HG03139 (cell line): ENCODE measurements around the gene SHANK3.

Experiments used
- ATAC-seq: cut with Tn5 transposase; IDR thresholded peaks from one replicate; pipeline ENCODE4 v1.9.1; 2021; ENCODE audit not compliant: unreplicated experiment

Gene SHANK3

GRCh38 chr22:50677493-50678217, 5.0 kb downstream of the SHANK3 start:
- no peak for ATAC-seq

- no peak for ATAC-seq
Observed at GRCh38 chr22:50678218-50678650, 5.6 kb downstream of the SHANK3 start.

DNA sequence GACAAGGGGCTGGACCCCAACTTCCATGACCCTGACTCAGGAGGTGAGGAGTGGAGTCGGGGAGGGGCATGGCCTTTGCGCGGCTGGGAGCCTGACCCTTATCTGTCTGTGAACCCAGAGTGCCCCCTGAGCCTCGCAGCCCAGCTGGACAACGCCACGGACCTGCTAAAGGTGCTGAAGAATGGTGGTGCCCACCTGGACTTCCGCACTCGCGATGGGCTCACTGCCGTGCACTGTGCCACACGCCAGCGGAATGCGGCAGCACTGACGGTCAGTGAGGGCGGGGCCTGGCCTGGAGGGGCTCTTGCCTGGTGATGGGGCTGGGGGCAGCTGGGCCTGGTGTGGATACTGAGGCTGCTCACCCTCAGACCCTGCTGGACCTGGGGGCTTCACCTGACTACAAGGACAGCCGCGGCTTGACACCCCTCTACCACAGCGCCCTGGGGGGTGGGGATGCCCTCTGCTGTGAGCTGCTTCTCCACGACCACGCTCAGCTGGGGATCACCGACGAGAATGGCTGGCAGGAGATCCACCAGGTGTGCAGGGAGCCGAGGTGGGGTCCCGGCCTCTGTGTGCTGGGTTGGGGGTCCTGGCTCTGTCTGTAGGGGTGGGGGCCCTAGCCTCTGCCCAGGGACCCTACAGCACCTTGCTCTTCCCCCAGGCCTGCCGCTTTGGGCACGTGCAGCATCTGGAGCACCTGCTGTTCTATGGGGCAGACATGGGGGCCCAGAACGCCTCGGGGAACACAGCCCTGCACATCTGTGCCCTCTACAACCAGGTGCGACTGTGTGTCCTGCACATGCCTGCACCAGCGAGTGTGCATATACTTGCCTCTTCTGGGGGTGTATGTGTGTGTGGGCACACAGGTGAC, 6.3 kb downstream of the SHANK3 start:
- no peak for ATAC-seq

DNA sequence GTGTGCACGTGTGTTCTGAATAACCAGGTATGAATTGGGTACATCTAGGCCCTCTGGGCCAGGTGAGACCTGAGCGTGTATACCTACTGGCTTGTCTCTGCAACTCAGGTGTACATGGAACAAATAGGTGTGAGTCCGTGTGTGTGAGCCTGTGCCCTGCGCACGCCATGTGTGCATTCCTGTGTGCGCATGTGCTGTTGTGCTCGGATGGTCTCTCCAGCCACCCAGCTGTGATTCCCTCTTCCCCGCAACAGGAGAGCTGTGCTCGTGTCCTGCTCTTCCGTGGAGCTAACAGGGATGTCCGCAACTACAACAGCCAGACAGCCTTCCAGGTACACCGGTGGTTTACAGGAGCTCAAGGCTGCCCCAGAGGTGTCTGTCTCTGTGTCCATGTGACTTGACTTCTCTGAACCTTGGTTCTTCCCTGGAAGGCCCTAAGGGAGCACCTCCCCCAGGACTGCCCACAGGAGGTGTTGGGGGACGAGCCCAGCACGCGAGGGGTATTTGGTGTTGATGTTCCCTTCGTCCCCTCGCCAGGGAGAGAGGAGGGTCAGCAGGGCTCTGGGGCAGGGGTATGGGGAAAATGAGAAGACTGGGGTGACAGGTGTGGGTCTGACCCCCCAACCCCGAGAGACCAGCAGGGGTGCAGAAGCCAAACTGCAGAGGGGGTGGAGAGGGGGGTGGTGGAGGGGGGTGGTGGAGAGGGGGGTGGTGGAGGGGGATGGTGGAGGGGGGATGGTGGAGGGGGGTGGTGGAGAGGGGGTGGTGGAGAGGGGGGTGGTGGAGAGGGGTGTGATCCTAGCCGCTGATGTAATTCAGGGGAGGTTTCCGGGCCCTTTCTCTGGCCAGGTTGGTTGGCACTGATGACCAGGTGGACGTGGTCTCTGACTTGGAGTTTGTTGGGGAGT, 10.7 kb downstream of the SHANK3 start:
- no peak for ATAC-seq

GRCh38 chr22:50683994-50684371, 11.4 kb downstream of the SHANK3 start:
- no peak for ATAC-seq

DNA sequence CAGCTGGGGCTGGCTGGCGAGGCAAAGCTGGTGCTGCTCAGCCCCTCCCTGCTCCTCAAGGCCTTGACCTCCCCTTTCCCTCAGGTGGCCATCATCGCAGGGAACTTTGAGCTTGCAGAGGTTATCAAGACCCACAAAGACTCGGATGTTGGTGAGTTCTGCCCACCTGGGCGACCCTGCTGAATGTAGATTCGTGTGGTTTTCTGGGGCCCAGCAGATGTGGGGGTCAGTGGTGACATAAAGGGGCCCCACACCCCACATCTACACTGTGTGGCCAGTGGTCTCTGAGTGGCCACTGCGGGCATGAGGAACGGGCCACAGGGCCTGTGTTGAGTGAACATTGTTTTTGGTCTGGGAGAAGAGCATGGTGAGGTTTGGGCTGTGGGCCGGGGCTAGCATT, 11.9 kb downstream of the SHANK3 start:
- no peak for ATAC-seq

DNA sequence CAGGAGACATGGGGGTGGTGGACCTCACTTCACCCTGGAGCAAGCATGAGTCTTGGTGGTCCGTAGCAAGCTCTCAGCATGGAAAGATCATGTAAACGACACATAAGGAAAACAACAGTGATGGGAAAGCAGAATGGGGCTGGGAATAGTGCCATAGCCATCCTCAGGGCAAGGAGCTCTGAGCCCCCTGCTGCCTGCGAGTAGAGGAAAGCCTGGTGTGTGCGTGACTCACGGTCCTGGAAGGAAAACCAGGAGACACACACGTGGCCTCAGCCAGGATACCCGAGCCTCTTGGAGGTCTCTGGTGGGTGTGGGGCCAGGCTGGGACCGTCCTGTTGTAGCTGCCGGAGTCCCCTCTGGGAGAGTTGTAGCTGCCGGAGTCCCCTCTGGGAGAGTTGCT, 12.4 kb downstream of the SHANK3 start:
- ATAC-seq: no peak

DNA sequence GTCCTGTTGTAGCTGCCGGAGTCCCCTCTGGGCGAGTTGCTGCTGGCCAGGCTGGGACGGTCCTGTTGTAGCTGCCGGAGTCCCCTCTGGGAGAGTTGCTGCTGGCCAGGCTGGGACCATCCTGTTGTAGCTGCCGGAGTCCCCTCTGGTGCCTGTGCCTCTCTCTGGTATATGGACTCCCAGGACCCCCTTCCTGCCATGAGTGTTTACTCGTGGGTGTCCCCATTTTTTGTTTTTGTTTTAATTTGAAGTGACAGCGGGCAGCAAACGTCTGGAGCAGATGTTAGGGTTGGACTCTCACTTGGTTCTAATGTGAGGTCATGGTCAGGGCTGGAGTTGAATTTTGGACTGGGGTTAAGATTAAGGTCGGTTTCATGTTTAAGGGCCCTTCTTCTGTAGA, 14.2 kb downstream of the SHANK3 start:
- ATAC-seq: no peak

DNA sequence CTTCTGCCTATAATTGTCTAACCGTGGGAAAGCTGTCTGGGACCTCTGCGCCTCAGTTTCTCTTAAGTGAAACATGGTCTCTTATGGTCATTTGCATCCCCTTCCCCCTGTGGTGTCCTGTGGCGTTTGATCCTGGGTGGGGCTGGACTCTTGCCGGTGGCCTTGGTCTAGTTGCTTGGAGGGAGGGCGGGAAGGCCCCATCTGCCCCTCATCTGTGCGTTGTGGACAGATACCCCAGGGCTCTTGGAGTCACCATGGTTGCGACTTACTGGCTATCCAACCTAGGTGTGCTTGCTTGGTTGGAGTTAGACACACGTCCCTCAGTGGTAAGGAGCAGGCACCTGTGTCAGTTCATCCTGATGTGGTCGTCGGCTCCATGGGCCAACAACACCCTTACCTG, 15.2 kb downstream of the SHANK3 start:
- no peak for ATAC-seq

- ATAC-seq: no peak
Observed at GRCh38 chr22:50688448-50688847, 15.8 kb downstream of the SHANK3 start.

GRCh38 chr22:50691521-50691920, 18.9 kb downstream of the SHANK3 start:
- no peak for ATAC-seq

DNA sequence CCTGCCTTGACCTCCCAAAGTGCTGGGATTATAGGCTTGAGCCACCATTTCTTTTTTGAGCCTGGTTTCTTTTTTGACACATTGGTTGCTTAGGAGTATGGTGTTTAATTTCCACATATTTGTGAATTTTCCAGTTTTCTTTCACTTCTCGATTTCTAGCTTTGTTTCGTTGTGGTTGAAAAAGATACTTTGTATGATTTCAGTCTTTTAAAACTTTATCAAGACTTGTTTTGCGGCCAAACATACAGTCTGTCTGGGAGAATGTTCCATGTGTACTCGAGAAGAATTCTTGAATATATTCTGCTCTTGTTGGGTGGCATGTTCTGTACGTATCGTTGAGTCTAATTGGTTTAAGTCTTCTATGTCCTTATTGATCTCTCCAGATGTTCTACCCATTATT, 20.8 kb downstream of the SHANK3 start:
- ATAC-seq: no peak

GRCh38 chr22:50694099-50694605, 21.5 kb downstream of the SHANK3 start:
- no peak for ATAC-seq

DNA sequence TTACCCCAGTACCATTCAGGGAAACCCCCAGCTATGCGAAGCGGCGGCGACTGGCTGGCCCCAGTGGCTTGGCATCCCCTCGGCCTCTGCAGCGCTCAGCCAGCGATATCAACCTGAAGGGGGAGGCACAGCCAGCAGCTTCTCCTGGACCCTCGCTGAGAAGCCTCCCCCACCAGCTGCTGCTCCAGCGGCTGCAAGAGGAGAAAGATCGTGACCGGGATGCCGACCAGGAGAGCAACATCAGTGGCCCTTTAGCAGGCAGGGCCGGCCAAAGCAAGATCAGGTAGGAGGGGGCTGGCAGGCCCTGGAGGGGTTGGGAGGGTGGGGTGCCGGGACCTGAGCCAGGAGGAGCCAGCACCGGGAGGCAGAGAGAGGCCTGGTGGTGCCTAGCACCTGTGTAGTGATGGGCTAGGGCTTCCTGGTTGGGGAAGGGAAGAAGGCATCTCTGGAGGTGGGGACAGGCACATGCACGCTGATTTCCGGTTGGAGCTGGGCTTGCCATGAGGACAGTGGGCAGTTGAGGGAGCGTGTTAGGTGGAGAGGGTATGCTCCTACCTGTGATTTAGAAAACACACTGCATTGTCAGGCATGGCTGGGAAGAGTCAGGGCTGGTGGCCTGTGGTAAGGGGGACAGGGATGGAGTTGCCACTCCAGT, 22.3 kb downstream of the SHANK3 start:
- ATAC-seq: no peak

GRCh38 chr22:50695421-50696250, 23.0 kb downstream of the SHANK3 start:
- no peak for ATAC-seq

DNA sequence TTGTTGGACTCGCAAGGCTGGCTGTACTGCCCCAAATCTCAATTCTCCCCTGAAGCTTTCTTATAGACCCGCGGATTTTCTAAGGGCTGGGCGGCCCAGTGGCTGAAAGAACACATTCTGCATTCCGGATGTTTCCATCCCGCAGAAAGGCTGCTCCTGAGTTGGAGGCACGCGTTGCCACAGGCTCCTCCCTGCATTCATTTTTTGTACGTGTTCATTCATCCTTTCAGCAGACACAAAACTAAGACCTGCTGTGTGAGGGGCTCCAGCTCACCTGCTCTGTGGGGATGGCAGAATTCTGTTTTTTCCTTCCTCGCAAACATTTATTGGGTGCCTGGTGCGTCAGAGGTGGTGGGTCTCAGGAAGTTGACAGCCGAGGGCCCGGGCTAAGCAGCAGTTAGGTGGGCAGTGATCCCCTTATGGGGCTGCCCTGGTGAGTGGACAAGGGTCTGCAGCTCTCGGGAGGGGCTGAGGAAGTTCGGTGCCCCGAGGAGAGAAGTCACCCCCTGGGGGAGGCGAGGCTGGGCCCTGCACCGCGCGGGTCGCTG, 23.7 kb downstream of the SHANK3 start:
- no peak for ATAC-seq

DNA sequence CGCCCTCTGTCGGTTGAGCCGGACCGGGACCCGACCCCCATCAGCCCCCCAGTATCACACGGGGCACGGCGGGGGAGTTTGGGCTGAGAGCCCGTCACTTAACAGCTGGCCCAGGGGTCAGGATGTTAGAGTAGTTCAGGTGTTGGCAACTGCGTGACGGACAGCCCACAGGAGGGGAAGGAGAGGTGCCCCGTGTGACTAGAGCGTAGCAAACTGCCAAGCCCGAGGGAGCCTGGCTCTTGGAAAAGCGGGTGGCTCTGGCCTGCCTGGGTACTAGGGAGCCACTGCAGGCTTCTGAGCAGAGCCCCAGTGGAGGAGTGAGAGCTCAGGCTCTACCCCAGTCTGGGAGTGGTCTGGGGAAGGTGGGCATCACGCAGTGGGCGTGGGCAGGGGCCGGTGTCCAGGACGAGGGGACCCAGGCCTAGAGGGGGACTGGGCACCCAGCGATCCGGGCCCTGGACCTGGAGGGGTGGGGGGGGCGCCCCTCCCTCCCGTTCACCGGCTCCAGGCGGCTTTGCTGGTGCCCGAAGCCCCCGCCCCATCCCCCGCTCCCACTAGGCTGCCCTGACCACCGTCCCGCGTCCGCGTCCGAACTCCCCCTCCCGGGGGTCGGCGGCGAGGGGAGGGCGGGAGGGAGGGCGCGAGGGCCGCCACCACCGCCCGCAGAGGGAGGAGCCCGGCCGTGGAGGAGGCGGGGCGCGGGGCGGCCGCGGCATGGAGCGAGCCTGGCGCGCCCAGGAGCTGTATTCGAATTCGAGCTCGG, 24.4 kb downstream of the SHANK3 start:
- no peak for ATAC-seq

DNA sequence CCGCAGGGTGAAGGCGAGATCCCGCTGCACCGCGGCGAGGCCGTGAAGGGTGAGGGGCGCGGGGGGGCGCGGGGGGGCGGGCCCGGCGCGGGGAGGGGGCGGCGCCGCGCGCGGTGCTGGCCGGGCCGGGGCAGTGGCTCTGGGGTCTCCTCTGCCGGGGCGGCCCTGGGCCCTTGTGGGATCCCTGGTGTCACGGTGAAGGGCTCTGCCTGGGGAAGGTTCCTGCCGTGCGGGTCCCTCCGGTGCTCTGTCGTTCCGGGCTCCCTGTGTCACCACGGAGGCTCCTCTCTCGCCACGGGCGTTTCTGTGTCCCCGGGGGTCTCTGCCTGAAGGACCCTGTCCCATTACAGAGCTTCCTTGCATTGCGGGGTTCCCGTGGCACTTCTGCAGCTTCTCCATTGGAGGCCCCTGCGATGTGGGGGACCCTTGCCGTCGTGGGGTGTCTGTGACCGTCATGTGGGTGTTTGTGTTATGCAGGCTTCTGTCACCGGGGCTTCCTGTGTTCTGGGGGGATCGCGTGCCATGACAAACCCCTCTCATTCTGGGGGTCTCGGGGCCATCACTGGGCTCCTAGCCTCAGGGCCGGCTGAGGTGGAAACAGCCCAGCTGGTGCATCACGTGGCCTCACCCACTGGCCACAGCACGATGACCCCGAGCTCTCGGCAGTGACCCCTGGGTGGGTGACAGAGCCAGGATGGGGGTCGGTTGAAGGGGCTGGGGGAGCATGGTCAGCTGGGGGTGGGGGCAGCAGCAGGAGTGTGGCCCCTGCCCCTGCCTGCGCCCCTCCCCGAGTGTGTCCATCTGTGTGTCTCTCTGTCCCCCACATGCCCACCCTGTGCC, 25.3 kb downstream of the SHANK3 start:
- no peak for ATAC-seq
